Cardiac muscle cell (in vitro differentiated cells and primary cell): ENCODE results near the gene CFAP161. TPM values are rescaled to one million over a fixed set of nuclear protein-coding genes. Genes with fewer than 3 reads are reported as not detected.
A peak's percentile ranks its signal among the peaks of the same experiment; 100 is the strongest.
"Not testable (repeated sequence)": the region's sequence is repeated elsewhere in the genome, so short reads cannot be mapped to it uniquely, and the experiment has no call there.

Source experiments
- DNase-seq, 2 donors: peaks; one replicate each; pipeline versions ENCODE4 v3.0.0 to v3.0.0-alpha.2; 2010 to 2017; ENCODE audit warnings: low read depth in 1 of 2, low spot score in 1 of 2
- H3K27ac ChIP-seq: fragments of 200-600 bp; sonication (generic); 2 replicates; pipeline ENCODE4 v1.5.1; 2016
- H3K27me3 ChIP-seq: fragments of 200-600 bp; sonication (generic); 2 replicates; pipeline ENCODE4 v1.6.0; 2016; ENCODE audit warnings: control low read depth
- H3K36me3 ChIP-seq: fragments of 200-600 bp; sonication (generic); 2 replicates; pipeline ENCODE4 v1.5.1; 2016; ENCODE audit warnings: control low read depth
- H3K4me1 ChIP-seq: fragments of 200-600 bp; sonication (generic); 2 replicates; pipeline ENCODE4 v1.8.1; 2017; ENCODE audit warnings: low read depth, mild to moderate bottlenecking, mixed run types
- H3K4me3 ChIP-seq: fragments of 200-600 bp; sonication (generic); 2 replicates; pipeline ENCODE4 v1.5.1; 2016; ENCODE audit warnings: mild to moderate bottlenecking
- H3K9me3 ChIP-seq: fragments of 200-600 bp; sonication (generic); 2 replicates; pipeline ENCODE4 v1.5.1; 2017; ENCODE audit warnings: low read depth, mild to moderate bottlenecking, control low read depth
- CTCF ChIP-seq: IDR thresholded peaks from 2 replicates; pipeline ENCODE4 v1.5.1; 2012; ENCODE audit warnings: low read depth, mild to moderate bottlenecking, low read length
- polyA plus RNA-seq: library from polyadenylated mRNA; unstranded; fragments of >200 nt; fragmentation: Nextera tagmentation; extraction: Ambion mirVana; gene quantifications from 2 replicates; pipeline ENCODE4 v1.2.1, GENCODE V29; 2016
- total RNA-seq: library from RNA; depleted of rRNA; stranded (reverse); fragments of >200 nt; gene quantifications from 2 replicates; pipeline ENCODE4 v1.2.3, GENCODE V29; 2016

CFAP161 gene
- total and polyA plus RNA-seq, 2 experiments from 2014 or later: not detected

DNA sequence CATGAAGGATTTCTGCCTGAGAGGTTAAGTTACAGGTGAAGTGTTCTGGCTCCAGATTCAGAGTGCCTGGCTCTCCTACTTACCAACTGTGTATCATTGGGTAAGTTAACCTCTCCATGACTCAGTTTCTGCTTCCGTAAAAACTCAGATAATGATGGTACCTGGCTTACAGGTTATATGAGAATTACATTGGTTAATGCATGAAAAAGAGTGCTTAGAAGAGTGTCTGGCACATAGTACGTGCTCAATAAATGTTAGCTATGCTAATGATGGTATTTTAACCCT is 23.8 kb downstream of the CFAP161 start:
- H3K9me3 ChIP-seq: no peaks in the 10 kb centered on the region
- no peak overlapping the region for H3K27ac ChIP-seq
- no peak for DNase-seq
- no peaks in the 10 kb centered on the region for H3K36me3 ChIP-seq
- no peak for TF ChIP-seq CTCF
- H3K4me3 ChIP-seq: no peak overlapping the region
- H3K27me3 ChIP-seq: no peaks in the 10 kb centered on the region
- H3K4me1 ChIP-seq: no peaks in the 10 kb centered on the region

GRCh38 chr15:81158561-81158960 is 24.5 kb downstream of the CFAP161 start:
- not testable (repeated sequence) for H3K4me3 ChIP-seq, DNase-seq, H3K9me3 ChIP-seq, H3K36me3 ChIP-seq, H3K27me3 ChIP-seq, H3K4me1 ChIP-seq, H3K27ac ChIP-seq

GRCh38 chr15:81160312-81161159 is 26.5 kb downstream of the CFAP161 start:
- H3K27me3 ChIP-seq: no peaks in the 10 kb centered on the region
- H3K4me3 ChIP-seq: no peak overlapping the region
- peak in 1 of 2 donors; percentile 93 for DNase-seq
- H3K36me3 ChIP-seq: no peaks in the 10 kb centered on the region
- no peak for TF ChIP-seq CTCF
- H3K4me1 ChIP-seq: no peaks in the 10 kb centered on the region
- no peak overlapping the region for H3K27ac ChIP-seq
- H3K9me3 ChIP-seq: no peaks in the 10 kb centered on the region

DNA sequence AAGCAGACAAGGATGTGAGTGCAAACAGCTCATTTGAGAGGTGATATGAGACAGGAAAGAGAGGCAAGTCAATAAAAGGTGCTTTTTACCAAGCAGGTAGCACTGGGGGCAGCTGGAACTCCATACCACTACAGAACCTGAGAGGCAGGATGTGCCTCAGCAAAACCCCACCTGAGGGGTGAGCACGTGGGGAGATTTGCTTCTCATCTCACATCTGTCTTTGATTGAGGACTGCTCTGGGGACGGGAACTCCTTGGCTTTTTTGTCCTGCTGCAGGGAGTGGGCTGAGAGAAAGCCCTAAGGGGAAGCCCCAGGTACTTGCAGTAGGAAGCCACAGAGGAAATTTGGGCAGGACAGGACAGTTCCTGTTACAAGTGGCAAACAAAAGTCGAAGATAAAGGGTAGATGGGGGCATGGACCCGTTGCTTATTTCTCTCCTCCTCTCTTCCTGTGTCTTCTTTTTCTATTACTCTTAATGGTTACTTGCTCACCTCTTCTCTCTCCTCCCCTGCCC is 27.1 kb downstream of the CFAP161 start:
- Histone ChIP-seq H3K9me3 (no peaks in the 10 kb centered on the region), H3K27me3 (no peaks in the 10 kb centered on the region), H3K27ac (no peak overlapping the region), H3K4me1 (no peaks in the 10 kb centered on the region), H3K4me3 (no peak overlapping the region), H3K36me3 (no peaks in the 10 kb centered on the region)
- DNase-seq: no peak
- no peak for TF ChIP-seq CTCF

DNA sequence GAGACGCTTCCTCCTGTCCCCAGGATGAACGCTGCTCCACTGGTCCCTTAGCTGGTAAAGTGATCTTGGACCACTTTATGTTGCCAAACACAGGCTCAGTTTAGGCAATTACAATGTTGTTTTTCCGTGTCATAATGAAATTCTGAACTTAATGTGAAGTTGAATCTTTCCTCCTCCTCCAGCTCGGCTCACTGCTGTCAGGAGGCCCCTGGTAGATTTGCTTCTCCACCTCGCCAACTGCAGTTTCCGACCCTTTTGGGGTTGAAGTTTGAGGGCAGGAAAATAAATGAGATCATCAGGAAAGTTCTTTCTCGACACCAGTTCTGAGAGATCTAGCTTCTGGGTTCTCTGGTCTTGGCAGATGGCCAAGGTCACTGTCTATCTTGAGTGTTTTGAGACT is 27.8 kb downstream of the CFAP161 start:
- H3K9me3 ChIP-seq: no peaks in the 10 kb centered on the region
- no peaks in the 10 kb centered on the region for H3K4me1 ChIP-seq
- H3K4me3 ChIP-seq: no peak overlapping the region
- no peak overlapping the region for H3K27ac ChIP-seq
- DNase-seq: no peak
- H3K27me3 ChIP-seq: no peaks in the 10 kb centered on the region
- TF ChIP-seq CTCF: no peak
- no peaks in the 10 kb centered on the region for H3K36me3 ChIP-seq

DNA sequence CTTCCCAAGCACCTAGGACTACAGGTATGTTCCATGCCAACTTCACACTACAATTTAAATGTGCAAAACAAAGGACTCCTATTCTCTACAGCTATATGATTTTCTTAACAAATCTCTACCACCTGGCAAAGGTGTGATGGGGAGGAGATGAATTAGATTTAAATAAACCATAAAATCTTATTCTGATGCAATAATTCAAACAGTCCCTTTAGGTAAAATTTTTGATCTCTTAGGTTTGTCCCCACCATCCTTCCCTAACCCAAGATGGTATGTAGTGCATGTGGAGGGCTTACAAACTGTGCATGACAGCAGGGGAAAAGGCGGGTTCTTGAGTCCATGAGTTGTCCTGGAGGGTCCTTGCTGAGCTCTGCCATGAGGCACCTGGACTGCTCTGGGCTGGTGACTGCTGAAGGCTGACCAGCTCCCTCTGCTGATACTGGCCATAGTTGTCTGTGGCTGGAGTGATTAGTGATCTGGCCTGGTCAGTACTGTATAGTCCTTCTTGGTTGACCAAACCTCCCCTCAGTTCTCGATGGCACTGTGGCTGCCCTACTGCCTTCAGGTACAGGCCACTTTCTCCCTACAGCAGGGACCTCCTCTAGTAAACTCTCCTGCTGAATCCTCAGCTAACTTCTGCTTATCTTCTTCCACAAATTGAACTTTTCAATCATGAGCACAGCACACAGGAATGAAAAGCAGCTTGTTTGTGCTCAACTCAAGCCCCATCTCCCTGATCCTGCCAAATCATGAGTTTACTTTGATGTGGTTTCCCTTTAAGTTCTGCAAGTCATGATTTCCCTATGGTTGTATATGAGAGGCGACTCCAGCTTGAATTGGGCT is 30.1 kb downstream of the CFAP161 start:
- Histone ChIP-seq H3K4me1 (no peaks in the 10 kb centered on the region), H3K36me3 (no peaks in the 10 kb centered on the region), H3K9me3 (no peaks in the 10 kb centered on the region), H3K4me3 (no peak overlapping the region), H3K27me3 (no peaks in the 10 kb centered on the region), H3K27ac (no peak overlapping the region)
- peak in 1 of 2 donors; percentile 69 for DNase-seq
- TF ChIP-seq CTCF: no peak
